Osteoblast (primary cell): ENCODE measurements around the gene DOC2B. TPM values are rescaled to one million over a fixed set of nuclear protein-coding genes. Genes with fewer than 3 reads are reported as not detected.
"Not testable (repeated sequence)": the region's sequence is repeated elsewhere in the genome, so short reads cannot be mapped to it uniquely, and the experiment has no call there.

Experiments used
- DNase-seq: peaks from one replicate; pipeline ENCODE4 v3.0.0; 2011; ENCODE audit warnings: low spot score, mixed read lengths; ENCODE audit not compliant: insufficient read length; ENCODE audit errors: missing footprints
- H2AFZ ChIP-seq: 2 replicates; pipeline ENCODE4 v1.6.0; 2011; ENCODE audit warnings: mild to moderate bottlenecking, low read length
- H3K27ac ChIP-seq: 2 replicates; pipeline ENCODE4 v1.5.1; 2011; ENCODE audit warnings: mild to moderate bottlenecking, low read depth, low read length, moderate library complexity
- H3K27me3 ChIP-seq: 2 replicates; pipeline ENCODE4 v1.6.0; 2012; ENCODE audit warnings: mild to moderate bottlenecking, control low read depth, inconsistent platforms, low read length, moderate library complexity; ENCODE audit not compliant: insufficient read depth
- H3K36me3 ChIP-seq: 2 replicates; pipeline ENCODE4 v1.5.1; 2011; ENCODE audit warnings: mild to moderate bottlenecking, low read length, control low read depth, moderate library complexity; ENCODE audit not compliant: insufficient read depth
- H3K4me1 ChIP-seq: 2 replicates; pipeline ENCODE4 v1.5.1; 2011; ENCODE audit warnings: mild to moderate bottlenecking, low read length, control low read depth, moderate library complexity; ENCODE audit not compliant: insufficient read depth
- H3K4me2 ChIP-seq: 2 replicates; pipeline ENCODE4 v1.6.0; 2011; ENCODE audit warnings: mild to moderate bottlenecking, low read length; ENCODE audit not compliant: insufficient read depth
- H3K4me3 ChIP-seq: fragments of 200-600 bp; sonication (generic); 3 replicates; pipeline ENCODE4 v1.5.1; 2012; ENCODE audit warnings: mild to moderate bottlenecking, low read length, inconsistent platforms; ENCODE audit not compliant: insufficient read depth
- H3K79me2 ChIP-seq: 2 replicates; pipeline ENCODE4 v1.6.0; 2012; ENCODE audit warnings: mild to moderate bottlenecking, low read length, control low read depth, inconsistent platforms; ENCODE audit not compliant: insufficient read depth
- H3K9me3 ChIP-seq: 2 replicates; pipeline ENCODE4 v1.5.1; 2011; ENCODE audit warnings: low read depth, low read length, control low read depth
- H4K20me1 ChIP-seq: 2 replicates; pipeline ENCODE4 v1.6.0; 2012; ENCODE audit warnings: mild to moderate bottlenecking, low read length, control low read depth; ENCODE audit not compliant: insufficient read depth
- total RNA-seq: library from RNA; depleted of rRNA; stranded (reverse); fragments of >200 nt; gene quantifications from 2 replicates; pipeline ENCODE4 v1.2.3, GENCODE V29; 2012
- TF ChIP-seq, protein P1 (sequence below): IDR thresholded peaks from 2 replicates; pipeline ENCODE4 v1.5.1; 2011; ENCODE audit warnings: mild to moderate bottlenecking, low read depth, low read length, moderate library complexity; ENCODE audit errors: extremely low read depth

The DOC2B gene
- total RNA-seq, 1 donor: not detected

DNA sequence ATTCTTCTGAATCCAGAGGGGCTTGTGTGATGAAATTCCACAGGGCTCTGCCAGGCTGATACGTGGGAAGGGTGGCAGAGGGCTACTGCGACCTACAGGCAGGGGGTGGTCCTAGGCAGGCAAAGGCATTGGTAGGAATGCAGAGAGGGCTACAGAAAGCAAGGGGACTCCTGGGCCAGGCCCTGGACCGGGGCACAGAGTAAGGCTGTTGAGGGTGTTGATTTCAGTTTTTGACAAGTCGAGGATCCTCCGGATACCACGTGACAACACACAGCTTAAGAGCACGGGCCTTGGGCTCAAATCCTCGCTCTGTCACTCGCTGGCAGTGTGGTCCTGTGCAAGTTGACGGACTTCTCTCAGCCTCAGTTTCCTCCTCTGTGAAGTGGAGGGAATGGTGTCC lies 19.1 kb upstream of the DOC2B start:
- H3K79me2 ChIP-seq: no peaks in the 10 kb centered on the region
- H4K20me1 ChIP-seq: no peaks in the 10 kb centered on the region
- H3K9me3 ChIP-seq: no peaks in the 10 kb centered on the region
- TF ChIP-seq, protein P1, sequence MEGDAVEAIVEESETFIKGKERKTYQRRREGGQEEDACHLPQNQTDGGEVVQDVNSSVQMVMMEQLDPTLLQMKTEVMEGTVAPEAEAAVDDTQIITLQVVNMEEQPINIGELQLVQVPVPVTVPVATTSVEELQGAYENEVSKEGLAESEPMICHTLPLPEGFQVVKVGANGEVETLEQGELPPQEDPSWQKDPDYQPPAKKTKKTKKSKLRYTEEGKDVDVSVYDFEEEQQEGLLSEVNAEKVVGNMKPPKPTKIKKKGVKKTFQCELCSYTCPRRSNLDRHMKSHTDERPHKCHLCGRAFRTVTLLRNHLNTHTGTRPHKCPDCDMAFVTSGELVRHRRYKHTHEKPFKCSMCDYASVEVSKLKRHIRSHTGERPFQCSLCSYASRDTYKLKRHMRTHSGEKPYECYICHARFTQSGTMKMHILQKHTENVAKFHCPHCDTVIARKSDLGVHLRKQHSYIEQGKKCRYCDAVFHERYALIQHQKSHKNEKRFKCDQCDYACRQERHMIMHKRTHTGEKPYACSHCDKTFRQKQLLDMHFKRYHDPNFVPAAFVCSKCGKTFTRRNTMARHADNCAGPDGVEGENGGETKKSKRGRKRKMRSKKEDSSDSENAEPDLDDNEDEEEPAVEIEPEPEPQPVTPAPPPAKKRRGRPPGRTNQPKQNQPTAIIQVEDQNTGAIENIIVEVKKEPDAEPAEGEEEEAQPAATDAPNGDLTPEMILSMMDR: no peak
- H3K4me2 ChIP-seq: no peak overlapping the region
- peaks cover 19% of the 10 kb centered on the region for H3K27me3 ChIP-seq
- no peaks in the 10 kb centered on the region for H3K4me1 ChIP-seq
- peak; percentile 66 for DNase-seq
- no peak overlapping the region for H2AFZ ChIP-seq
- no peak overlapping the region for H3K27ac ChIP-seq
- H3K4me3 ChIP-seq: no peak overlapping the region
- no peaks in the 10 kb centered on the region for H3K36me3 ChIP-seq

DNA sequence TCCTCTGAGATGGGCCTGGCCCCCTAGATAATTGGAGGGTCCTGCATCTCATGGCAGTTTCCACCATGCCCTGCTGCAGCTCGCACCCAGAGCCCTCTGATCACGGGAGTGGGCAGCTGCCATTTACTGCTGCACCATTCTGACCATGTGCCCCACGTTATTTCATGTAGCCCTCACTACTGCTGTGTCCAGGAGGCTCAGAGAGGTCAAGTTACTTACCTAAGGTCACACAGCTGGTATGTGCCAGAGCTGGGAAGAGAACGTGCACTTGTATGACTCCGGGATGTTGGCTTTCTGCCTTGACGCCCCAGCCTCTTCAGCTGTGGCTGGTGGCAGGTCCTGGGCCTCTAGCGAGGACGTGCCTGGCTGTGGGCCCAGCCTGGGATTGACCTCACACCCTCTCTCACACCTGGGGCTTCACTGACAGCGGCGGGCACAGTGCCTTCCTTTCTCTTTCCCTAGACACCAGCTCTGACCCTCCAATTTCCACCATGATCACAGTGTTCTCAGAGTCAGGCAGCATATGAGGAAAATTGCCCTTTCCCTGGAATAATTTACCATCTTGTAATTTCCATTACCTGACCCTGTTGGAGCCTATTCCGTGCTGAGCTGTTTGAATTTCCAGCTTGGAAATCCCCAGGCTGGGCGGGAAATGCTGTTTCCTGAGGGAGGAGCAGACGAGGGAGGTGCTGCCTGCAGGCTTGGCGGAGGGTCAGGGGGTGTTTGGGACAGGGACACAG lies 18.5 kb upstream of the DOC2B start:
- no peaks in the 10 kb centered on the region for H3K4me1 ChIP-seq
- H3K27ac ChIP-seq: no peak overlapping the region
- TF ChIP-seq, protein P1: no peak
- H3K79me2 ChIP-seq: no peaks in the 10 kb centered on the region
- no peak overlapping the region for H3K4me2 ChIP-seq
- H3K4me3 ChIP-seq: no peak overlapping the region
- no peaks in the 10 kb centered on the region for H3K9me3 ChIP-seq
- peaks cover 22% of the 10 kb centered on the region for H3K27me3 ChIP-seq
- H4K20me1 ChIP-seq: no peaks in the 10 kb centered on the region
- H3K36me3 ChIP-seq: no peaks in the 10 kb centered on the region
- no peak overlapping the region for H2AFZ ChIP-seq
- DNase-seq: peak; percentile 38

DNA sequence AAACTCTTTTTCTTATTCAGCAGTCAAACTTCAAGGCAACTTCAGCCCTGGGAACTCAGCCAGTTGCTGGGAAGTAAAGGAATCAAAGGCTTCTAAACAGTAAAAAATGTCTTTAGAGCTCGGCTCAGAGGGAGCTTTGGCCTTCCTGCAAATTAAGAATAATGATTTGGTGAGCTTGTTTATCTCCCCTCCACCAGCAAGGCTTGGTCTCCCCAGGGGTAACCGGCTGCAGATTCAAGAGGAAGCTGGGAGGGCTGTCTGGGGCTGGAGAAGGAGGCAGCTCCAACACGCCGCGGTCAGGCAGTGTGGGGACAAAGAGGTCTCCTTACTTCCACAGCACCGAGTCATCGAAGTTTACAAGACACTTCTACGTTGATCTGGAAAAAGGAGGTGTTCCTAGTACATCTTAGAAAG lies 17.7 kb upstream of the DOC2B start:
- peaks cover 22% of the 10 kb centered on the region for H3K27me3 ChIP-seq
- H3K36me3 ChIP-seq: no peaks in the 10 kb centered on the region
- DNase-seq: peak; percentile 94
- H3K4me1 ChIP-seq: no peaks in the 10 kb centered on the region
- TF ChIP-seq, protein P1: no peak
- H3K4me2 ChIP-seq: no peak overlapping the region
- H3K9me3 ChIP-seq: no peaks in the 10 kb centered on the region
- H2AFZ ChIP-seq: no peak overlapping the region
- no peaks in the 10 kb centered on the region for H4K20me1 ChIP-seq
- no peaks in the 10 kb centered on the region for H3K79me2 ChIP-seq
- H3K27ac ChIP-seq: no peak overlapping the region
- no peak overlapping the region for H3K4me3 ChIP-seq

DNA sequence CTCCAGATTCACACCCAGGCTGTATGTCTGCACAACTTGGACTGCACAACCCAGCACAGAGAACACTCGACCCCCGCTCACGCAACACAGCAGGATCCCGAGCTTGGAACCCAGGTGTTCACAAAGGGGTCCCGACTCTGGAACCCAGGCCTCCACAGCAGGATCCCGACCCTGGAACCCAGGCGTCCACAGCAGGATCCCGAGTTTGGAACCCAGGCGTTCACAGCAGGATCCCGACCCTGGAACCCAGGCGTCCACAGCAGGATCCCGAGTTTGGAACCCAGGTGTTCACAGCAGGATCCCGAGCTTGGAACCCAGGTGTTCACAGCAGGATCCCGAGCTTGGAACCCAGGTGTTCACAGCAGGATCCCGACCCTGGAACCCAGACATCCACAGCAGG lies 16.8 kb upstream of the DOC2B start:
- H3K9me3 ChIP-seq: not testable (repeated sequence)

More for the DNA sequence above, 16.8 kb upstream of the DOC2B start:
- H3K36me3 ChIP-seq, DNase-seq, H3K79me2 ChIP-seq, H2AFZ ChIP-seq, H3K4me2 ChIP-seq, H3K27ac ChIP-seq, H3K4me1 ChIP-seq, H4K20me1 ChIP-seq, H3K4me3 ChIP-seq: not testable (repeated sequence)
- H3K27me3 ChIP-seq: peaks cover 22% of the 10 kb centered on the region
